ENCODE data around the gene SLC25A48.
A peak's percentile ranks its signal among the peaks of the same experiment; 100 is the strongest.
"Not testable (repeated sequence)": the region's sequence is repeated elsewhere in the genome, so short reads cannot be mapped to it uniquely, and the experiment has no call there.

Gene SLC25A48

DNA sequence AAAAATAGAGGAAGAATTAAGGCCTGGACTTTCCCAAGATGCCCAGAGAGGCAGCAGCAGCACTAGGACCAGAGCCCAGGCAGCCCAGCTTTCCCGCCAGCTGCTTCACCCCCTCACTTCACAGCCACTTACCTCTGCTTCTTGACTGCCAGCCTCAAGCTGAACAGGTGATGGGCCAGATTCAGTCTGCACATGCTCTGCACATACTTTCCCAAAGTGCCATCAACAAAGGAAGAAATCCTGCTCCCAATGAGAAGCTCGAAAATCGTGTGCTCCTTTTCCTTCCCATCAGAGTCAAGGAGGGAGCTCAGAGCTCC, 4.1 kb upstream of the SLC25A48 start:
- DNase-seq: no peak

GRCh38 chr5:135830876-135831275, 3.6 kb upstream of the SLC25A48 start:
- DNase-seq: no peak

- DNase-seq: no peak
Observed at GRCh38 chr5:135831439-135831838, 3.0 kb upstream of the SLC25A48 start.

- DNase-seq: no peak
Observed at GRCh38 chr5:135831851-135832555, 2.5 kb upstream of the SLC25A48 start.

DNA sequence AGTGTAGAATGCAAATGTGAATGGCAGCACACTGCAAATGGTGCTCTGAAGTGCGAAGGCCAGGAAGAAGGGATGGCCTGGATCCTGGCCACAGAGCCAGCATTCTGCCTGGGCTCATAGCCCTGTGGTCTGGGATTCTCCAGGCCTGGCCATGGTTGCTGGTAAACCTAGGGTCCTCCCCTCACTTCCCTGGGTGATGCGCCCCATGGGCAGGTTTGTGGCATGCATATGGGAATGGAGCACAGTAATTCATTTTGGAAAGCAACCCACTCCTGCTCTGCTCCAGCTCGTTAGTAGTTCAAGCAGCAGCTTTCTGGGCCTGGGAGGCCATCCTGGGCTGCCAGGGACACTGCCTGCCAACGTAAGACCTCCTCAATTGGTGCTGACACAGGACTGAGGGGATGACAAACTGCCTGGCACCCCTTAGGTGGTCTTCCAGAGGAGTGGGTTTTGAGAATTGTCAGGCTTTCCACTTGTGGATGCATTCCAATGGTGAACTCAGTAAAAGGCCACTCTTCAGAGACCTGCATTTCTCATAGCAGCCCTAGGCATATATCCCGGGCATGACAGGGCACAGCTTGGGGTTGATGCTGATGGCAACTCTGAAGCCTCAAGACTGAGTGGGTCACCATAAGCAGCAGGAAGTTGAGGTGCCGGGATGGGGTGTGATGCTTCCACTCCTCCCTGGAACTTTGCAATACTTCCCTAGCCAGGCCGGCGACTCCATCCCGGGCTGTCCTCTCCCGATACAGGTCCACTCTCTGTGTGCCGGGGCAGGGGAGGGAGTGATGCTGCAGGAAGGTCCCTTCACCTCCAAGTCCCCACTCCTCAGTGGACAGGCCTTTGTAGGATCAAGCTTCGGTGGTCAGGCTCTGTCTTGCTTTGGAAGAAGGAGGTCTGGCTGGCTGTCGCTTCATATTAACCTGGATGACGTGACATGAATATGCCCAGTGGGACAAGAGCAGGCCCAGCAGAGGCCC, 1.2 kb upstream of the SLC25A48 start:
- DNase-seq: no peak

- peak; percentile 3 for DNase-seq
Observed at GRCh38 chr5:135833961-135834638, 363 bp upstream of the SLC25A48 start.

- DNase-seq: no peak
Observed at GRCh38 chr5:135835766-135836165, 1.3 kb downstream of the SLC25A48 start.

DNA sequence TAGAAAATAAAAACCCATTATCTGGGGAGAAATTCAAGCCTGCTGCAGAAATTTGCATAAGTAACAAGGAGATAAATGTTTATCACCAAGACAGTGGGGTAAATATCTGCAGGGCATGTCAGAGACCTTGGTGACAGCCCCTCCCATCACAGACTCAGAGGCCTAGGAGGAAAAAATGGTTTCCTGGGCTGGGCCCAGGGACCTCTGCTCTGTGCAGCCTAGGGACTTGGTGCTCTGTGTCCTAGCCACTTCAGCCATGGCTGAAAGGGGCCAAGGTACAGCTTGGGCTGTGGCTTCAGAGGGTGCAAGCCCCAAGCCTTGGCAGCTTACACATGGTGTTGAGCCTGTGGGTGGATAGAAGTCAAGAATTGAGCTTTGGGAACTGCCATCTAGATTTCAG, 3.9 kb downstream of the SLC25A48 start:
- not testable (repeated sequence) for DNase-seq

- DNase-seq: no peak
Observed at GRCh38 chr5:135839566-135839965, 5.1 kb downstream of the SLC25A48 start.

GRCh38 chr5:135840959-135841358, 6.5 kb downstream of the SLC25A48 start:
- DNase-seq: no peak

- no peak for DNase-seq
Observed at GRCh38 chr5:135842737-135843136, 8.3 kb downstream of the SLC25A48 start.

GRCh38 chr5:135843571-135844337, 9.3 kb downstream of the SLC25A48 start:
- no peak for DNase-seq

- no peak for DNase-seq
Observed at GRCh38 chr5:135846311-135846710, 11.8 kb downstream of the SLC25A48 start.

GRCh38 chr5:135847976-135848375, 13.5 kb downstream of the SLC25A48 start:
- DNase-seq: no peak

DNA sequence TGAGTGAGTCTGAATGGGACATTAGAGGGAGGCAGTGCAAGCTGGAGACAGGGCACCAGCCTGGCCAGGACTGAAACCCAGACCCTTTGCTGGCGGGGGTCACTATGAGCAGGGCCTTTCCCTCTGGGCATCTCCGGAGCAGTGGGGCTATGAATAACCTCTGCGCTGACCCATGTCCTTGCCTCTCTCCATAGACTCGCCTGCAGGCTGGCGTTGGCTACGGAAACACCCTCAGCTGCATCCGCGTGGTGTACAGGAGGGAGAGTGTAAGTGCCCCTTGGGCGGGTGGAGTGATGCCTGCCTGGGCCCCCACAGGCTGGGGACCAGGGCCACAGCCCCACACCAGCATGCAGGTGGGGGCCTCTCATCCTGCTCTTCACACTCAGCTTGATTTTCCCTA, 15.8 kb downstream of the SLC25A48 start:
- no peak for DNase-seq

GRCh38 chr5:135850671-135851070, 16.2 kb downstream of the SLC25A48 start:
- DNase-seq: no peak

DNA sequence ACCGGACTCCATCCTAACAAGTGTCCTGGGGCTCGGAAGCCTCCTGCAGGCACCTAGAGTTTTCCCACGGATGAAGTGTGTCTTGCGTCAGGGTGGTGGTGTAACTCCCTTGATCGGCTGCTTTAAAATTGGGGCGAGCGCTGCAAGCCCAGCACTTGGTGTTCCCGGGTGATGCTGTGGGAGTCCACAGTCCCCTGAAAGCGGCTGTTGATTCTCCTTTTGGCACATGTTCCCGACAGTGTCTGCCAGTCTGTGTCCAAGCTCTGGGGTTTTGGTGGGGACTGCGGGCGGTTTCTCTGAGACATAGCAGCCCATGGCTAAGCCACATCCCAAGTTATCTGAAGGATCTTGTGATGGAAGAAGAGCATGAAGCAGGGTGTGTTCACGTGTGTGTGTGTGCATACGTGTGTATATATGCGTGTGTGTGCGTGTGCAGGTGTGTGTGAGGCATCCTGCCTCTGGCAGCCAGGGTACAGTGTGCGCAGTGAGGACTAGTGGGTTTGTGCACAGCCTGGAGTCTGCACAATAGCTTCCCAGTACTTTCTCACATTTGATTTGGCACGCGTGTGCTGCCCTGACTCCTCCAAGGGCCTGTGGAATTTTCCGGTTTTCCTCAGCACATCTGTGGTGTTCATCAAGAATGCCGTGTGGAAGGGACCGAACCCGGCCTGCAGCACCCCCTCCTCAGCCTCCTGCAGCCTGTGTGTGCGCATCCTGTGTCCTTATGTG, 16.9 kb downstream of the SLC25A48 start:
- no peak for DNase-seq

- DNase-seq: no peak
Observed at GRCh38 chr5:135851915-135852845, 17.7 kb downstream of the SLC25A48 start.

DNA sequence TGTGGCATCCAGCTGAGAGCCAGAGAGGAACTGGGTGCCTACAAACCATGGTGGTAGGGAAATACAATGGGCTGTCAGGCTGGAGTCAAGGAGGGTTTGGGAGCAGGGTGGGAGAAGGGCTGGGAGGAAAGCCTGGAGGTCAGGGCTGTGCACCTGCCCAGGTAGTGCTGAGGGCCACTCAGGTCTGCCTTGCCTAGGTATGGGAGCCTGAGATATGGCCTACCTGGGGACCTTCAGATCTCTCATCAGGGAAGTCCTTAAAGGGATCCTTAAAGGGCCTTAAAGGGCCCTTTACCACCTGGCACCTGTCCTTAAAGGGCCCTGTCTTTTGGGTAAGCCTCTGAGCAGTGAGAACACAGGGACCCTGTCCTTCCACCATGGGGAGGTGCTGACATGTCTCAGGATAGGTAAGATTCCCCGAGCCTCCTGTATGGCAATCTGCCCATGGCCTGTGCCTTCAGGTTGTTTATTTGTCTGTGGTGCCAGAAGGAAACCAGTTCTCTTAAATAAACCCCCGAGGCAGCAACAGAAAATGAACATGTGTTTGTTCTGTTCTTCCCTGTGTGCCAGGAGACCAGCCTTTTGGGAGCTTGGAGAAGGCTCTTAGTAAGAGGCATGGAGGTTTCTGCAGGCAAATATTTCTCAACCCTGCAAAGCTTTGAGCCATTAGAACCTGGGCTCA, 23.3 kb downstream of the SLC25A48 start:
- DNase-seq: no peak

DNA sequence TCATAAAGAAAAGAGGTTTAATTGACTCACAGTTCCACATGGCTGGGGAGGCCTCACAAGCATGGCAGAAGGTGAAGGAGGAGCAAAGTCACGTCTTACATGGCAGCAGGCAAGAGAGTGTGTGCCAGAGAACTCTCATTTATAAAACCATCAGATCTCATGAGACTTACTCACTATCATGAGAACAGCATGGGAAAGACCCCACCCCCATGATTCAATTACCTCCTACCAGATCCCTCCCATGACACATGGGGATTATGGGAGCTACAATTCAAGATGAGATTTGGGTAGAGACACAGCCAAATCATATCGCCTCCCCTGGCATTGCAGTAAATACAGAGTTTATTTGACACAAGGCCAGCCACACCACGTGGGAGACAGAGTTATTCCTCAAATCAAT, 24.7 kb downstream of the SLC25A48 start:
- DNase-seq: not testable (repeated sequence)

Data from activated CD4-positive, alpha-beta T cell treated with anti-CD3 and anti-CD28 coated beads, Interleukin-2, amount 50 U/mL, for 1 hour (primary cell).